H1 (cell line): Measurements from ENCODE around the gene PTPRG. TPM values are rescaled to one million over a fixed set of nuclear protein-coding genes. Genes with fewer than 3 reads are reported as not detected.

Source experiments
- CTCF ChIA-PET: fragments of 300-600 bp; sonication (Branson Sonifier 250); formaldehyde crosslinking; loops from one replicate; lab custom pipeline; 2021; ENCODE audit not compliant: partially characterized antibody; lab: Charles Lee
- POLR2A ChIA-PET: fragments of 300-600 bp; sonication (Branson Sonifier 250); formaldehyde crosslinking; loops from one replicate; lab custom pipeline; 2021; ENCODE audit warnings: inconsistent platforms; ENCODE audit not compliant: partially characterized antibody; lab: Charles Lee
- DNase-seq, 2 experiments: peaks; one replicate each; pipeline versions ENCODE4 v3.0.0 to v3.0.0-alpha.2; 2010 to 2022; ENCODE audit warnings: low spot score in 2 of 2, low read depth in 1 of 2, mixed read lengths in 1 of 2
- FAIRE-seq: peaks from 2 replicates; lab custom pipeline; 2011; peaks lifted over from hg19 to GRCh38; lab: Jason Lieb, UNC
- H2AFZ ChIP-seq: 2 replicates; pipeline ENCODE4 v1.8.1; 2012; ENCODE audit warnings: low read length, inconsistent platforms
- H2AK5ac ChIP-seq: 2 replicates; pipeline ENCODE4 v1.6.1; 2013; ENCODE audit warnings: low read depth, low read length
- H2BK120ac ChIP-seq: replicated peaks from 2 replicates; pipeline ENCODE3; 2013; ENCODE audit warnings: low read depth, low read length, inconsistent platforms
- H2BK12ac ChIP-seq: 2 replicates; pipeline ENCODE4 v1.6.1; 2013; ENCODE audit warnings: low read depth, low read length
- H2BK15ac ChIP-seq: 2 replicates; pipeline ENCODE4 v1.6.1; 2013; ENCODE audit warnings: low read length
- H2BK20ac ChIP-seq: 2 replicates; pipeline ENCODE4 v1.6.1; 2013; ENCODE audit warnings: low read length
- H2BK5ac ChIP-seq: 2 replicates; pipeline ENCODE4 v1.6.1; 2013; ENCODE audit warnings: low read depth, low read length
- H3K14ac ChIP-seq: 2 replicates; pipeline ENCODE4 v1.6.1; 2013; ENCODE audit warnings: inconsistent platforms; ENCODE audit not compliant: insufficient read length
- H3K18ac ChIP-seq: 2 replicates; pipeline ENCODE4 v1.6.1; 2013; ENCODE audit warnings: low read length; ENCODE audit errors: extremely low read depth
- H3K23ac ChIP-seq: 2 replicates; pipeline ENCODE4 v1.6.1; 2013; ENCODE audit warnings: inconsistent platforms; ENCODE audit not compliant: insufficient read length
- H3K23me2 ChIP-seq: 2 replicates; pipeline ENCODE4 v1.6.1; 2013; ENCODE audit warnings: low read depth, low read length
- H3K27ac ChIP-seq: 2 replicates; pipeline ENCODE4 v1.6.1; 2011; ENCODE audit warnings: low read depth, low read length, inconsistent platforms
- H3K27me3 ChIP-seq, 4 experiments: replicated peaks in 1 of 4; 1 replicate in 1 of 4; 2 replicates in 3 of 4; pipeline versions ENCODE4 v1.6.1 to v1.8.1; 2011 to 2013; ENCODE audit warnings: low read length in 3 of 4, mild to moderate bottlenecking in 3 of 4, inconsistent platforms in 2 of 4, mixed read lengths in 2 of 4, moderate library complexity in 1 of 4; ENCODE audit not compliant: control insufficient read depth in 3 of 4, insufficient read depth in 3 of 4; ENCODE audit errors: extremely low read depth in 1 of 4
- H3K36me3 ChIP-seq, 4 experiments: 2 replicates each; pipeline versions ENCODE4 v1.6.1 to v1.8.1; 2011 to 2013; ENCODE audit warnings: mild to moderate bottlenecking in 4 of 4, low read length in 3 of 4, moderate library complexity in 2 of 4, control low read depth in 1 of 4, inconsistent platforms in 1 of 4; ENCODE audit not compliant: insufficient read depth in 4 of 4, control insufficient read depth in 2 of 4
- H3K4ac ChIP-seq: replicated peaks from 2 replicates; pipeline ENCODE3; 2013; ENCODE audit warnings: low read length, low read depth, mixed read lengths, inconsistent platforms; ENCODE audit not compliant: insufficient read length
- H3K4me1 ChIP-seq, 4 experiments: replicated peaks in 1 of 4; 1 replicate in 1 of 4; 2 replicates in 3 of 4; pipeline versions ENCODE4 v1.6.1 to v1.8.1; 2011 to 2013; ENCODE audit warnings: low read length in 3 of 4, inconsistent platforms in 2 of 4, mixed read lengths in 1 of 4; ENCODE audit not compliant: insufficient read depth in 4 of 4, control insufficient read depth in 3 of 4
- H3K4me2 ChIP-seq, 2 experiments: 2 replicates each; pipeline versions ENCODE4 v1.6.1 to v1.8.1; 2011 to 2013; ENCODE audit warnings: low read depth in 2 of 2, low read length in 2 of 2, control low read depth in 1 of 2, inconsistent platforms in 1 of 2, mild to moderate bottlenecking in 1 of 2; ENCODE audit not compliant: insufficient read depth in 1 of 2
- H3K4me3 ChIP-seq, 4 experiments: fragments of 200-600, 300-600 bp in 1 of 4; sonication (generic), shearing (Covaris generic), sonication (Bioruptor Twin) in 1 of 4; 2 replicates each; pipeline versions ENCODE4 v1.5.1 to v1.8.1; 2011 to 2016; ENCODE audit warnings: low read length in 4 of 4, low read depth in 3 of 4, control low read depth in 2 of 4, inconsistent platforms in 2 of 4, mild to moderate bottlenecking in 2 of 4, mixed read lengths in 1 of 4, moderate library complexity in 1 of 4; ENCODE audit not compliant: insufficient read depth in 2 of 4; ENCODE audit errors: extremely low read depth in 1 of 4
- H3K56ac ChIP-seq: replicated peaks from 2 replicates; pipeline ENCODE3; 2013; ENCODE audit warnings: low read depth, mild to moderate bottlenecking, mixed read lengths, low read length, inconsistent platforms; ENCODE audit not compliant: insufficient read length
- H3K79me1 ChIP-seq: 2 replicates; pipeline ENCODE4 v1.6.1; 2013; ENCODE audit warnings: low read depth, low read length, control low read depth
- H3K79me2 ChIP-seq, 2 experiments: 2 replicates each; pipeline versions ENCODE4 v1.6.1 to v1.8.1; 2012 to 2013; ENCODE audit warnings: low read length in 2 of 2, mild to moderate bottlenecking in 2 of 2, inconsistent platforms in 1 of 2; ENCODE audit not compliant: insufficient read depth in 2 of 2, control insufficient read depth in 1 of 2
- H3K9ac ChIP-seq, 4 experiments: replicated peaks in 1 of 4; 1 replicate in 1 of 4; 2 replicates in 3 of 4; pipeline versions ENCODE4 v1.6.1 to v1.8.1; 2011 to 2013; ENCODE audit warnings: low read depth in 3 of 4, low read length in 3 of 4, control low read depth in 2 of 4, mild to moderate bottlenecking in 2 of 4, moderate library complexity in 2 of 4, inconsistent platforms in 1 of 4; ENCODE audit errors: extremely low read depth in 1 of 4
- H3K9me3 ChIP-seq, 2 experiments: 2 replicates each; pipeline versions ENCODE4 v1.6.1 to v1.8.1; 2012 to 2013; ENCODE audit warnings: mild to moderate bottlenecking in 2 of 2, moderate library complexity in 2 of 2, control low read depth in 1 of 2, inconsistent platforms in 1 of 2, low read depth in 1 of 2, low read length in 1 of 2, mixed read lengths in 1 of 2; ENCODE audit not compliant: insufficient read depth in 2 of 2
- H4K20me1 ChIP-seq, 2 experiments: replicated peaks in 1 of 2; 2 replicates each; pipeline versions ENCODE3 to v1.8.1; 2011 to 2013; ENCODE audit warnings: inconsistent platforms in 2 of 2, low read length in 2 of 2, mild to moderate bottlenecking in 1 of 2; ENCODE audit not compliant: insufficient read depth in 2 of 2, control insufficient read depth in 1 of 2
- H4K5ac ChIP-seq: 2 replicates; pipeline ENCODE4 v1.6.1; 2013; ENCODE audit warnings: low read length, low read depth, mixed read lengths, inconsistent platforms; ENCODE audit not compliant: insufficient read length
- H4K8ac ChIP-seq: 2 replicates; pipeline ENCODE4 v1.8.0; 2013; ENCODE audit warnings: mild to moderate bottlenecking, moderate library complexity, low read length, inconsistent platforms; ENCODE audit not compliant: insufficient read depth; ENCODE audit errors: extremely low read depth
- H4K91ac ChIP-seq: replicated peaks from 2 replicates; pipeline ENCODE3; 2013; ENCODE audit warnings: low read length, mixed read lengths, inconsistent platforms; ENCODE audit not compliant: insufficient read length
- CHD1 ChIP-seq: IDR thresholded peaks from 2 replicates; pipeline ENCODE4 v1.6.1; 2012; ENCODE audit warnings: low read depth, low read length, improper control_type of control experiment
- EGR1 ChIP-seq: IDR thresholded peaks from 2 replicates; pipeline ENCODE4 v1.6.1; 2011; ENCODE audit warnings: low read depth, low read length, borderline replicate concordance
- GTF2F1 ChIP-seq: IDR thresholded peaks from 2 replicates; pipeline ENCODE4 v1.6.1; 2012; ENCODE audit warnings: low read depth, low read length, improper control_type of control experiment, borderline replicate concordance
- SIRT6 ChIP-seq: IDR thresholded peaks from one replicate; pipeline ENCODE4 v1.7.1; 2012; ENCODE audit warnings: low read length, inconsistent platforms
- TAF1 ChIP-seq: IDR thresholded peaks from 2 replicates; pipeline ENCODE4 v1.6.1; 2011; ENCODE audit warnings: mild to moderate bottlenecking, low read depth, low read length
- TAF7 ChIP-seq: optimal IDR thresholded peaks from 2 replicates; pipeline ENCODE3; 2011; ENCODE audit warnings: low read depth, mild to moderate bottlenecking, inconsistent platforms, low read length, moderate library complexity, borderline replicate concordance
- WGBS, 2 experiments: shearing (Covaris generic) in 1 of 2; methylation state at CpG; one replicate each; pipeline versions ENCODE4 v1.1.6 to v1.1.7; 2013 to 2015; ENCODE audit warnings: low lambda C conversion rate in 2 of 2, mixed read lengths in 2 of 2, inconsistent platforms in 1 of 2, low coverage in 1 of 2, missing lambda C conversion rate in 1 of 2; ENCODE audit not compliant: insufficient replicate concordance in 2 of 2, insufficient coverage in 1 of 2, insufficient read length in 1 of 2; ENCODE audit errors: extremely low coverage in 1 of 2, missing lambda C conversion rate in 1 of 2; 5-methylcytosine and 5-hydroxymethylcytosine counted together
- polyA plus RNA-seq, 7 experiments: library from polyadenylated mRNA; depleted of rRNA in 3 of 7; stranded (reverse) in 5 of 7; unstranded in 2 of 7; fragments of >200 nt in 5 of 7; fragments of 200-250 nt in 2 of 7; gene quantifications; 1 replicate in 5 of 7; 2 replicates in 1 of 7; 4 replicates in 1 of 7; pipeline versions ENCODE4 v1.2.1 to v1.2.3, GENCODE V29; 2011 to 2013; ENCODE audit warnings: missing spikeins in 2 of 7, mixed read lengths in 2 of 7
- total RNA-seq: library from RNA; stranded (reverse); fragmentation: NEBNext Ultra II Directional; extraction: Animal tissue kit (Norgen Biotek cat#: 25700); gene quantifications from 2 replicates; pipeline ENCODE4 v1.2.1, GENCODE V29; 2021

PTPRG gene
- total and polyA plus RNA-seq, 2 of the 8 experiments (the other 6 are each of a cell fraction or from before 2014, with no cell fraction given): 23.3 to 96.2 TPM

DNA sequence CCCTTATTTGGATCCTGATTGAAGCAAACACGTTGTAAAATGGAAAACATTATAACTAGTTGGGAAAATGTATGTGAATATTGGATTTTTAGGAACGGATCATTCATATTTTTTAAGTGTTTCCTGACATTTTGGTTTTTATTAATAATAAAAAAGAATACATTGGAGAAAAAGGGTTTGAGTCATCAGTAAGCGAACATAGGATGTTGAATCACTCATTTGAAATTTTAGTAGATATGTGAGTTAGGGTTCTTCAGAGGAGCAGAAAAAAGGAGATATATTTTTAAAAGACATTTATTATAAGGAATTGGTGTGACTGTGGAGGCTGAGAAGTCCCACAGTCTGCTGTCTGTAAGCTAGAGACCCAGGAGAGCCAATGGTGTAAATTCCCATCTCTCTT, 258.5 kb downstream of the PTPRG start:
- no peak overlapping the region for H3K4me2 ChIP-seq

More for the DNA sequence above, 258.5 kb downstream of the PTPRG start:
- Histone ChIP-seq H3K4me3 (no peak overlapping the region), H3K79me2 (peaks cover 3 to 75% of the 10 kb centered on the region in 2 experiments), H2BK5ac (no peak overlapping the region), H3K27me3 (no peaks in the 10 kb centered on the region), H3K14ac (no peak overlapping the region), H4K8ac (no peak overlapping the region), H2BK15ac (no peak overlapping the region), H2BK12ac (no peak overlapping the region), H2AFZ (no peak overlapping the region), H4K91ac (no peak overlapping the region), H3K56ac (no peak overlapping the region), H3K18ac (no peak overlapping the region), H3K79me1 (no peaks in the 10 kb centered on the region; the same call in none of the 2 replicates), H3K23me2 (no peaks in the 10 kb centered on the region), H3K27ac (no peak overlapping the region), H2BK120ac (no peak overlapping the region), H3K23ac (no peak overlapping the region), H3K4me1 (no peaks in the 10 kb centered on the region), H4K20me1 (peaks cover 3 to 8% of the 10 kb centered on the region in 2 experiments), H4K5ac (no peak overlapping the region), H2BK20ac (no peak overlapping the region), H2AK5ac (no peak overlapping the region), H3K4ac (no peak overlapping the region), H3K36me3 (no peaks in the 10 kb centered on the region), H3K9me3 (peaks cover 0 to 4% of the 10 kb centered on the region in 2 experiments; a peak in 1 of 4 replicates), H3K9ac (no peak overlapping the region)
- DNase-seq (no peak), FAIRE-seq (no peak)
- POLR2A ChIA-PET: interaction anchor here (1.1 kb wide), 1 partner anchor 259 kb away, joined by 3 read pairs; no protein-coding TSS in a partner anchor
- CTCF ChIA-PET: no interaction called here
- 89% methylated on average over 3 of the region's 3 CpGs; no CpG with 5 or more reads in 1 of the 2 experiments for WGBS, 2 experiments
- no peak for TF ChIP-seq EGR1
- no peak for TF ChIP-seq SIRT6
- TF ChIP-seq TAF1: no peak
- TF ChIP-seq TAF7: no peak
- TF ChIP-seq GTF2F1: no peak
- no peak for TF ChIP-seq CHD1
